GM21619 (cell line): ENCODE data around the gene AS3MT.
"Not testable (repeated sequence)": the region's sequence is repeated elsewhere in the genome, so short reads cannot be mapped to it uniquely, and the experiment has no call there.

Experiments used
- ATAC-seq: cut with Tn5 transposase; IDR thresholded peaks from one replicate; pipeline ENCODE4 v1.9.1; 2021; ENCODE audit not compliant: unreplicated experiment

Gene AS3MT

DNA sequence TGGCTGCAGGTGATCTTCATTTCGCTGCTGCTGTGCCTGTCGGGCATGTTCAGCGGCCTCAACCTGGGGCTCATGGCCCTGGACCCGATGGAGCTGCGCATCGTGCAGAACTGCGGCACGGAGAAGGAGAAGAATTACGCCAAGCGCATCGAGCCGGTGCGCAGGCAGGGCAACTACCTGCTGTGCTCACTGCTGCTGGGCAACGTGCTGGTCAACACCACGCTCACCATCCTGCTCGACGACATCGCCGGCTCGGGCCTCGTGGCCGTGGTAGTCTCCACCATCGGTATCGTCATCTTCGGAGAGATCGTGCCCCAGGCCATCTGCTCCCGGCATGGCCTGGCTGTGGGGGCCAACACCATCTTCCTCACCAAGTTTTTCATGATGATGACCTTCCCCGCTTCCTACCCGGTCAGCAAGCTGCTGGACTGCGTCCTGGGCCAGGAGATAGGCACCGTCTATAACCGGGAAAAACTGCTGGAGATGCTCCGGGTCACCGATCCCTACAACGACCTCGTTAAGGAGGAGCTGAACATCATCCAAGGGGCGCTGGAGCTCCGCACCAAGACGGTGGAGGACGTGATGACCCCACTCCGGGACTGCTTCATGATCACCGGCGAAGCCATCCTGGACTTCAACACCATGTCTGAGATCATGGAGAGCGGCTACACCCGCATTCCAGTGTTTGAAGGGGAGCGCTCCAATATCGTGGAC, 50.1 kb downstream of the AS3MT start:
- ATAC-seq: no peak

DNA sequence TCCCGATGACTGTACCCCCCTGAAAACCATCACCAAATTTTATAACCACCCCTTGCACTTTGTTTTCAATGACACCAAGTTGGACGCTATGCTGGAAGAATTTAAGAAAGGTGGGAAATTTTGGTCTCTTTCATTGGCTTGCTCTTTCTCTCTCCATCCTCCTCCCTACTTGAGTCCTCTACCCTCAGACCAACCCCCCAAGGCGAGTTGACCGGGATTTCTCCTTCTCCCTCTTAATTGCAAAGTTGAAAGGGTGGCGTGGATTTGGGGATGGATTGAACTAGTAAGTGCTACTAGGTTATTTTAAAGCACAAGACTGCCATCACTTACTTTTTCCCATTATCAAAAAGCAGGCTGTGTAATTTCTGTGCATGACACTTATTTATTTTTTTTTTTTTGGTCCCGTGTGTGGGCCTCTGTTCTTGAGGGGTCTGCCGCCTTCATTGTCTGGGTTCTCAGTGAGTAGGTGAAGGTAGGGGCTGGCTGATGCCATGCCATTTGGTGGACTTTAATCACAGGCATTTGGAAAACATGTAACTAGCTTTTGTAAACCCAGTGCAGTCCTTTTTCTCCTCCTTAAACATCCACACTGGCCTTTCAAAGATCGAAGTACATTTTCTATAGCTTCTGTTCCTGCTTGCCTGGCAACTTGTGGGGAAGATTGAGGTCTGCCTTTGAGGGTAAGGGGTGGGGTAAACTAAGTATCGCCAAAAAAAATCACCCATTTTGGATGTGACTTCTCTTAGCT, 50.9 kb downstream of the AS3MT start:
- ATAC-seq: no peak

DNA sequence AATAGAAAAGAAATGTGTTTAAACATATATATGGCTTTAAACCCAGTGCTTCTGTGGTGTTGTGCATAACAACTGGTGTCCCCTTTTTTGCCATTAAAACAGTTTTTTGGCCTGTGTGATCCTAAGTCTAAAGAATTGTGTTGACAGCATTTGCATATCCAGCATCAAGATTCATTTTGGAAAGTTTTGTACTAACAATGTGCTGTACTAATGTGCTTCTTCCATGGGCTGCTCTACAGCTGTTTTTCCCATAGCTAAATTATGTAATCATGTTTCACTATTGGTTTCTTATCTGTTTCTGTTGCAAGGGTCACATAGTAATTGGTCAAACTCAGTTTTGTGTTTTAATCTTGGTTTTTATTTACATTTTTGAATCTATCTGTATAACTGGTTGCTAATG, 54.3 kb downstream of the AS3MT start:
- ATAC-seq: no peak

DNA sequence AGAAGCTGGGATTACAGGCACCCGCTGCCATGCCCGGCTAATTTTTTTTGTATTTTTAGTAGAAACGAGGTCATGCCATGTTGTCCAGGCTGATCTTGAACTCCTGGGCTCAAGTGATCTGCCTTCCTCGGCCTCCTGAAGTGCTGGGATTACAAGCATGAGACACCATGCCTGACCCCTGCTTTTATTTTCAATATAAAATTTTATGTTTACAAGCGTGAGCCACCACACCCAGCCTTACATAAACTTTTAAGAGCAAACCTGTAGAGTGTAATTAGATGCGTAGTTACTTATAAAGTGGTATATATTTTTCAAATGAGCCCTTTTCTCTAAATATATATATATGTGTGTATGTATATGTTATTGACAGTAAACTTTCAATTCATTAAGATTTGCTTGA, 57.6 kb downstream of the AS3MT start:
- no peak for ATAC-seq

DNA sequence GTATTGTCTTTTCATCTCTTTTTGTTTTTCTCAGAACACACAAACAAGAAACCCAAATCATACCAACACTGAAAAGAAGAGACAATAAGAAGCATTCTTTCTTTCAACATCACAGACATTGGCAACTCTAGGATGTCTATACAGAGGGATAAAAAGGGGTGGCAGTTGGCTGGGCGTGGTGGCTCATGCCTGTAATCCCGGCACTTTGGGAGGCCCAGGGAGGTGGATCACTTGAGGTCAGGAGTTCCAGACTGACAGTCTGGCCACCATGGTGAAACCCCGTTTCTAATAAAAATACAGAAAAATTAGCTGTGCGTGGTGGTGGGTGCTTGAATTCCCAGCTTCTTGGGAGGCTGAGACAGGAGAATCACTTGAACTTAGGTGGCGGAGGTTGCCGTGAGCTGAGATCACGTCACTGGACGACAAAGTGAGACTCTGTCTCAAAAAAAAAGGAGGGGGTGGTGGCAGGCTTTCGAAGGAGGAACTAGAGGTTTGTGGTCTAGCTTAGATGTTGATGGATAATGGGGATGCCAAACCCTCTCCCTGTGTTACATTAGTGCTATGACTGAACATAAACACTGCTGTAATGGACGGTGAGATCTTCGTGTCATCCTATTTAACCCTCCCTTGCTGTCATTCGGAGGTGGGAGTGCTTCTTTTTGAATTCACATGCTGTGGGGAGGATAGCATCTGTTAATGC, 58.2 kb downstream of the AS3MT start:
- no peak for ATAC-seq

DNA sequence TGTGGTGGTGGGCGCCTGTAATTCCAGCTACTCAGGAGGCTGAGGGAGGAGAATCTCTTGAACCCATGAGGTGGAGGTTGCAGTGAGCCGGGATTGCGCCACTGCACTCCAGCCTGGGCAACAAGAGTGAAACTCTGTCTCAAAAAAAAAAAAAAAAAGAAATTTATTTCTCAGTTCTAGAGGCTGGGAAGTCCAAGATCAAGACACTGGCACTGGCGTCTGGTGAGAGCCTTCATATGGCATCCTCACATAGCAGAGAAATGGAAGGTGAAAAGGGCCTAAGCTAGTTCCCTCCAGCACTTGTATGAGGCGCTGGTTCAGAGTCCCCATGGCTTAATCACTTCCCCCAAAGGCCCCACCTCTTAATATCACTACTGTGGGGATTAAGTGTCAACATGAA, 59.2 kb downstream of the AS3MT start:
- not testable (repeated sequence) for ATAC-seq

DNA sequence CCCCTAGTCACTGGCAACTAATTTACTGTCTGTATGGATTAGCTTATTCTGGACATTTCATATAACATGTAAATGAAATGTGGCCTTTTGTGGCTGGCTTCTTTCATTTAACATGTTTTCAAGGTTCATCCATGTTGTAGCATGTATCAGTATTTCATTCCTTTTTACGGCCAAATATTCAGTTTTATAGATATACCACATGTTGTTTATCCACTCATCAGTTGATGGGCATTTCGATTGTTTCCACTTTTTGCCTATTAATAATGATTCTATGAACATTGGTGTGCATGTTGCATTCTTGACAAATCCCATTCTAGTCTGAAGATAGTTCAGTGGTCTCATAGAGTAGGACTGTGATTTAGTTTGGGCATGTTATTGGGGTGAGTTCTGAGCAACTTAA, 61.5 kb downstream of the AS3MT start:
- no peak for ATAC-seq

DNA sequence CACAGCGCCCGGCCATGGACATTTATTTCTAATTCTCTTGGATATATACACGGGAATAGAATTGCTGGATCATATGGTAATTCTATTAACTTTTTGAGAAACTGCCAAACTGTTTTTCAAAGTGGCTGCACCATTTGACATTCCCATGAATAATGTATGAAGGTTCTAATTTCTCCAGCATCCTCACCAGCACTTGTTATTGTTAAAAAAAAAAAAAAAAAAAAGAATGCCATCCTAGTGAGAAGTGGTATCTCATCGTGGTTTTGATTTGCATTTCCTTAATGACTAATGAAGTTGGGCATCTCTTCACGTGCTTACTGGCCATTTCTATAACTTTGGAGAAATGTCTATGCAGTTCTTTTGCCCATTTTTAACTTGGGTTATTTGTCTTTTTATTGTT, 62.4 kb downstream of the AS3MT start:
- ATAC-seq: no peak

DNA sequence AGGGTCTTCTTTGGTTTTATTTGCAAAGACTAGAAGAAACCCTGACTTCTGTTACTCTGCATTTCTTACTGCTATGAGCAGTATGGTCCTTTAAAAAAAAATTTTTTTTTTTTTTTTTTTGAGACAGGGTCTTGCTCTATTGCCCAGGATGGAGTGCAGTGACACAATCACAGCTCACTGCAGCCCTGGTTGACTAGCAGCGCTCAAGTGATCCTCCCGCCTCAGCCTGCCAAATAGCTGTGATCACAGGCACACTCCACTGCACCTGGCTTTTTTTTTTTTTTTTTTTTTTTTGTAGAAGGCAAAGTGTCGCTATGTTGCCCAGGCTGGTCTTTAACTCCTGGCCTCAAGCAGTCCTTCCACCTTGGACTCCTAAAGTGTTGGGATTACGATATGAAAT, 66.2 kb downstream of the AS3MT start:
- no peak for ATAC-seq

DNA sequence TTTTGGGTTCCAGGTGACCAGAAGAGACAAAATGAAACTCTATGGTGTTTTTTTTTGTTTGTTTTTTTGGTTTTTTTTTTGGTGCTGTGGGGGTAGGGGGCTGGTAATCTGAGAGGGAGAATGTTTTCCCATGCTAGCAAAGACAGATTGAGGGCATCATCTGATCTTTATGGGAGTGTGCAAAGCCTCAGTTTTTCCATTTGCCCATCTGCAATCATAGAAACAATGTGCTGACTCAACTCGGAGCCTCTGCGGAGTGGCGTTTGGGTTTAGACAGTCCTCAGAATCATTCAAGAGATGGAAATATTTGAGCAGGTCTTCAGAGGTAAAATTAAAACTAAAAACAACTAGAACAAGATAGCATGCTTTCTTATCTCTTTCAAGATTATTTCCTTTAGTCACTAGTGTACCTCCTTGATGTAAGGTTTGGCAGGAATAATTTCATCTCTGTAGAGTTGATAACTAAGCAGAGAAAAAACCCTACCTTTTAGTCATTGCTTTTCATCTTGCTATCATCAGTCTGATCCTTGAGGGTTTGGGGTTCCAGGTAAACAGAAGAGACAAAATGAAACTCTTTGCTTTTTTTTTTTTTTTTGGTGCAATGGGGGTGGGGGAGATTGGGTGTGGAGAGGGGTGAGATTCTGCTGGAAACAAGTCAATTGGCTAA, 66.8 kb downstream of the AS3MT start:
- ATAC-seq: no peak

DNA sequence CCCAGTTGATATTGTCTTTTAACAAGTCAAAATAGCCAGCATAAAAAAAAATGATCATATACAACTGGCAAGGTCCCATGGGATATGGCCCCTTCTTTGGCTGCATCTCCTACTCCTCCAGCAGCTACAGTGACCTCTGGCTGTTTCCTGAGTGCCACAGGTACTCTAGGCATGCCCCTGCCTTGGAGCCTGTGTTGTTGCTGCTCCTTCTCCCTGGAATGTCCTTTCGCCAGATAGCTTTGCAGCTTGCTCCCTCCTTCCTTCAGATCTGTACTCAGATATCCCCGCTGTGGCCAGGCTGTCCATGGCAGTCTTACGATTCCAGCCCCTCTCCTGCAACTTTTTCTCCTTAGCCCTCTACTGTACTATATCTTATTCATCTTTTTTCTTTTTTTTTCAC, 72.1 kb downstream of the AS3MT start:
- no peak for ATAC-seq

DNA sequence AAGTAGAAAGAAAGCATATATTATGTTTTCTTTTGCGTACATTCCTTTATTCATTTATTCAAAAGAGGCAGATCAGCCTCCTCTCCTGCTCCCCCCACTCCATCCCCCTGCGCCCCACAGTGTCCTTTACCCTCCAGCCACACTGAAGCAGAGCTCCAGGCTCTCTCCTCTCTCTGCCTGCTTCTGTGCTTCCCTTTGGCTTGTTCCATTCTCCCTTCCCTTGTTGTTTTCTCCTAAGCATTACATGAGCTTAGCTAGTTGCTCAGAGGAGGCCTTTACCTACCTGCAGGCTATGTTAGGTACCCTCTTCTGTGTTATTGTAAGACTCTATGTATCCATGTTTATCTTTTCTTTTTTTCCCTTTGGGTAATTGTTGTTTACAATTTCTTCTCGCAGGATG, 76.2 kb downstream of the AS3MT start:
- ATAC-seq: no peak

DNA sequence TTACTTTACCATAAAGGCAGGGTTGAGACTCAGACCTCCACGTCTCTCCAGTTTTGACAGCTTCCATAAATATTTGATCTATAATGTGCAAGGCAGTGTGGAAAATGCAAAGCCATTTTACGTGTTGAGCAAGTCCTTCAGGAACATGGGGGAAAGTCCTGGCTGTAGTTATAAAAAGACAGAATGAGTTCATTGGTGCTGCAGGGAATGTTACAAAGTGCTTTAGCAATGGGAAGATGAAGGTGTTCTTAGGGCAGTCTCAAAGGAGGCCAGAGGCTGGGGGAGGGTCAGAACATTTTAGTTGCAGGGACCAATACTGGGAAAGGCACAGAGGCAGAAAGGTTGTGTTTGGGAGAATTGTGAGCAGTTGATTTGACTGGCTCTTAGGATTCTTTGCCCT, 76.7 kb downstream of the AS3MT start:
- ATAC-seq: no peak

DNA sequence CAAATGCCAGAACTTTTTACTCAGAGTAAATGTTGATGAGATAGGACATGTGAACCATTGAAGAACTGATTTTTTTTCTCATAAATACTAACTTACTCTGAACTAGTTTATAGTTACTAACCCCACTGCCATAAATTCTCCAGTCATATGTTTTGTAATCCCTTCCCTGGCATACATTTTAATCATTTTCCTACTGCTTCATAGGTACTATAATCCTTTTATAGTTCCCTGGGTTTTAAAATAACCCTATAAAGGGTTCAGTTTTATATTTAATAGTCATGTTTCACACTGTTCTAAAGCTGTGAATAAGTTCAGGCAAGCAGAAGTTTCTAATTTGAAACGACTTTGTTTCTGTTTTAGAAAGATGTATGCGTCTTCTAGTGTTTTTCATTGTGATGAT, 77.7 kb downstream of the AS3MT start:
- no peak for ATAC-seq

DNA sequence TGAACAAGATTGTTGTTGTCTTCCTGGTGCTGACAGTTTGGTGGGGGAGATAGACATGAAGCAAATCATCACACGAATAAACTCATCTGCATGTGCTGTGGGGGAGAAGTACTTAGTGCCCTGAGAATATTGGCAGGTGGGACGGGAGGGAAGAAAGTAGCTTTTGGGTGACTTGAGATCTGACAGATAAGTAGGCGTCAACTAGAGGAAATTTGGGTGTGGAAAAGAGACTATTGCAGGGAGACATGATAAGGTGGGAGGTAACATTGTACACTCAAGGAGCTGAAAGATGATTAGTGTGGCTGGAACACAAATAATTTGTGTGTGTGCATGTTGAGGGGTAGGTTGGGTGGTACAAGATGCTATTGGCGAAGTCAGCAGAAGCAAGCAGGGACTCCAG, 78.9 kb downstream of the AS3MT start:
- ATAC-seq: no peak

DNA sequence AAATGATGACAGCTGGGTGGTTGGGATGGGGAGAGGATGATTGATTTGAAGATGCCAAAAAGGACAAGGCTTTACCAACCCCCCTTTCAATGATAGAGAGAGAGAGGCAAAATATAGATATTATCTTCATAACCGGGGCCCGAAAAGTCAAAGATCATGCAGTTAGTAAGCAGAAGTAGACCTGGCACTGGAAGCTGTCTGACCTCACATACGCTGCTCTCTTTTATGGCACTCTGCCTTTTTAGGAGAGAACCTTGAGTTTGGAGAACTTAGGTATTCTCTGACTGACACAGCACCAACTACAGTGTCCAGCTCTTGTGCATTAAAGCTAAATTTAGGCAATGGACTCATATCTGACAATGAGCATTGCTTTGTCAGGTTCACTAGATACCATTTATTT, 79.5 kb downstream of the AS3MT start:
- no peak for ATAC-seq

DNA sequence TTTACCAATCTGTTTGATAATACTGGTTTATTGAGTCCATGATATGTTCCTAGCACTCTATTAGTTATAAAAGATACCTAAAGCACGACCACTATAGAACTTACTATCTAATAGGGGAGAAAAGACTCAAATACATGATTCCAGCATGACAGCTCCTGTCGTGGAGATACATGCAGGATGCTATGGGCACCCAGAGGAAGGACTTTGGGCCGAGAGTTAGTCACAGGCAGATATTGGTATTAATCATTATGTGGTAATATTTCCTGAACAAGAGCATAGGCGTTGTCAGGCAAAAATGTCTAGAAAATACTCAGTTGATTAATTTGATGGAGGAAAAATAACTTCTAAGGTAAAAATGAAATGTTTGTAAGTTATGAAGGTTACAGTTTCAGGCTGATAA, 80.6 kb downstream of the AS3MT start:
- no peak for ATAC-seq

DNA sequence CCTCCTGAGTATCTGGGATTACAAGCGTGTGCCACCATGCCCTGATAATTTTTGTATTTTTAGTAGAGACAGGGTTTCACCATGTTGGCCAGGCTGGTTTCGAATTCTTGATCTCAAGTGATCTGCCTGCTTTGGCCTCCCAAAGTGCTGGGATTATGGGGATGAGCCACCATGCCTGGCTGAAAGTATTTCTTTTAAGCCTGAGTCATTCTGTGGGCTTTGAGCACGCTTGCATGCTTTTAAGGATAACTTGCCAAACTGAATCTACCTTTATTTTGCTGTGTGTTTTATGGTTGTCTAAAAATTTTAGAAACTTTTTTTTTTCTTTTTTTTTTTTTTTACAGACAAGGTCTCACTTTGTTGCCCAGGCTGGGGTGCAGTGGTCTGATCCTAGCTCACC, 82.0 kb downstream of the AS3MT start:
- no peak for ATAC-seq
